Sigmoid colon (tissue), 3 donors: ENCODE results near the gene MX2.

Experiments used
- CTCF ChIP-seq, 4 experiments: fragments of 450-650 bp in 3 of 4; fragments of 200-600 bp in 1 of 4; IDR thresholded peaks; one replicate each; pipeline ENCODE4 v1.5.1; 2016 to 2019; ENCODE audit warnings: antibody characterized with exemption in 4 of 4, mild to moderate bottlenecking in 3 of 4, moderate library complexity in 2 of 4
- POLR2A ChIP-seq, 2 donors: fragments of 450-650 bp; IDR thresholded peaks; one replicate each; pipeline ENCODE4 v1.6.1; 2016; ENCODE audit warnings: antibody characterized with exemption in 2 of 2, mild to moderate bottlenecking in 2 of 2, moderate library complexity in 2 of 2

- no peak for TF ChIP-seq CTCF (IDR thresholded peaks at IDR 0.05)
- no peak for TF ChIP-seq POLR2A (IDR thresholded peaks at IDR 0.05)
These were observed 91.4 kb downstream of the MX2 start for GRCh38 chr21:41453198-41453597.
